ENCODE results near the gene GADD45B.

DNA sequence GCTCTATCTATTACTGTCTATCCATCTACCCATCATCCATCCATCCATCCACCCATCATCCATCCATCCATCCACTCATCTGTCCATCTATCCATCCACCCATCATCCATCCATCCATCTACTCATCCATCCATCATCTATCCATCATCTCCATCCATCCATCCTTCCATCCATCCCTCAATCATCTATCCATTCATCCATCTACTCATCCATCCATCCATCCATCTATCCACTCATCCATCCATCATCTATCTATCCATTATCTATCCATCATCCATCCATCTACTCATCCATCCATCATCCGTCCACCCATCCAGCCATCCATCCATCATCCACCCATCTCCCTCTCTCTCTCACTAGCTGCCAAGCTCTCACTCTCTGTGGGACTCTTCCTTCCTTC, 35.4 kb upstream of the GADD45B start:
- TF ChIP-seq, protein P1, sequence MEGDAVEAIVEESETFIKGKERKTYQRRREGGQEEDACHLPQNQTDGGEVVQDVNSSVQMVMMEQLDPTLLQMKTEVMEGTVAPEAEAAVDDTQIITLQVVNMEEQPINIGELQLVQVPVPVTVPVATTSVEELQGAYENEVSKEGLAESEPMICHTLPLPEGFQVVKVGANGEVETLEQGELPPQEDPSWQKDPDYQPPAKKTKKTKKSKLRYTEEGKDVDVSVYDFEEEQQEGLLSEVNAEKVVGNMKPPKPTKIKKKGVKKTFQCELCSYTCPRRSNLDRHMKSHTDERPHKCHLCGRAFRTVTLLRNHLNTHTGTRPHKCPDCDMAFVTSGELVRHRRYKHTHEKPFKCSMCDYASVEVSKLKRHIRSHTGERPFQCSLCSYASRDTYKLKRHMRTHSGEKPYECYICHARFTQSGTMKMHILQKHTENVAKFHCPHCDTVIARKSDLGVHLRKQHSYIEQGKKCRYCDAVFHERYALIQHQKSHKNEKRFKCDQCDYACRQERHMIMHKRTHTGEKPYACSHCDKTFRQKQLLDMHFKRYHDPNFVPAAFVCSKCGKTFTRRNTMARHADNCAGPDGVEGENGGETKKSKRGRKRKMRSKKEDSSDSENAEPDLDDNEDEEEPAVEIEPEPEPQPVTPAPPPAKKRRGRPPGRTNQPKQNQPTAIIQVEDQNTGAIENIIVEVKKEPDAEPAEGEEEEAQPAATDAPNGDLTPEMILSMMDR (IDR thresholded peaks at IDR 0.05; ENCODE audit: low read depth, low read length, poor library complexity, severe bottlenecking), result no peak
- no peak for TF ChIP-seq EZH2phosphoT487 (IDR thresholded peaks at IDR 0.05; ENCODE audit: borderline replicate concordance, low read length)
